Left colon (tissue), 2 donors: ENCODE data around the gene MARCHF7. TPM values are rescaled to one million over a fixed set of nuclear protein-coding genes. Genes with fewer than 3 reads are reported as not detected.
"Not testable (repeated sequence)": the region's sequence is repeated elsewhere in the genome, so short reads cannot be mapped to it uniquely, and the experiment has no call there.

Experiments used
- ATAC-seq: fragments of 200-7000 bp; cut with Tn5 transposase; one replicate; pipeline ENCODE4 v1.9.1; 2020; ENCODE audit warnings: mild to moderate bottlenecking, moderate library complexity
- DNase-seq, 2 donors: peaks; one replicate each; pipeline ENCODE4 v3.0.0-alpha.2; 2020
- intact Hi-C, 2 donors: fragments of 100-400 bp; cut with DNase I in 1 of 2; cut with micrococcal nuclease in 1 of 2; formaldehyde crosslinking; loops; one replicate each; pipeline versions ENCODE4 v1.11.2 to v1.14.0; 2022; cut with DNase I, micrococcal nuclease
- total RNA-seq, 2 donors: library from RNA; stranded (reverse); fragmentation: NEBNext Ultra II Directional; extraction: Animal tissue kit (Norgen Biotek cat#: 25700); gene quantifications; one replicate each; pipeline ENCODE4 v1.2.1, GENCODE V29; 2021
- donor health status: DM: no; HTN: no; CAD: no.
- donor health status: DM: yes; HTN: yes; CAD: no.

Gene MARCHF7
- total RNA-seq, 2 donors from 2014 or later, result 56.5 to 73.3 TPM

- intact Hi-C loops, result loop anchor here in 1 of 2 donors (5.0 kb wide), 1 partner anchor 102 kb away; no protein-coding TSS in a partner anchor
- no peak for ATAC-seq
- no peak for DNase-seq
Observed at GRCh38 chr2:159714247-159714930, 2.1 kb downstream of the MARCHF7 start.

- intact Hi-C loops, result no loop called here
- DNase-seq, result no peak
- no peak for ATAC-seq
Observed at GRCh38 chr2:159715451-159715850, 3.1 kb downstream of the MARCHF7 start.

- intact Hi-C loops, DNase-seq: not testable (repeated sequence)
Observed at GRCh38 chr2:159716409-159716808, 4.1 kb downstream of the MARCHF7 start.

GRCh38 chr2:159716857-159717256, 4.6 kb downstream of the MARCHF7 start:
- DNase-seq (no peak), ATAC-seq (no peak)
- intact Hi-C loops, result no loop called here

More at GRCh38 chr2:159716409-159716808, 4.1 kb downstream of the MARCHF7 start:
- ATAC-seq, result not testable (repeated sequence)

- intact Hi-C loops, result no loop called here
- DNase-seq, result no peak
- ATAC-seq, result no peak
Observed at GRCh38 chr2:159720676-159721075, 8.4 kb downstream of the MARCHF7 start.

- DNase-seq, result no peak
- ATAC-seq, result no peak
- intact Hi-C loops, result no loop called here
Observed at GRCh38 chr2:159722580-159722979, 10.3 kb downstream of the MARCHF7 start.

GRCh38 chr2:159724795-159725572, 12.7 kb downstream of the MARCHF7 start:
- DNase-seq, intact Hi-C loops, ATAC-seq: not testable (repeated sequence)

GRCh38 chr2:159725713-159726112, 13.4 kb downstream of the MARCHF7 start:
- intact Hi-C loops, result no loop called here
- DNase-seq (no peak), ATAC-seq (no peak)

GRCh38 chr2:159728629-159729028, 16.3 kb downstream of the MARCHF7 start:
- DNase-seq (no peak), ATAC-seq (no peak)
- intact Hi-C loops, result no loop called here

GRCh38 chr2:159735648-159736047, 23.3 kb downstream of the MARCHF7 start:
- intact Hi-C loops, result no loop called here
- ATAC-seq (no peak), DNase-seq (no peak)

- no peak for ATAC-seq
- intact Hi-C loops, result no loop called here
- DNase-seq, result no peak
Observed at GRCh38 chr2:159736048-159736447, 23.7 kb downstream of the MARCHF7 start.

GRCh38 chr2:159737292-159737916, 25.1 kb downstream of the MARCHF7 start:
- no peak for ATAC-seq
- intact Hi-C loops, result no loop called here
- DNase-seq, result no peak

- DNase-seq (no peak), ATAC-seq (no peak)
- intact Hi-C loops, result no loop called here
Observed at GRCh38 chr2:159737917-159738296, 25.6 kb downstream of the MARCHF7 start.

GRCh38 chr2:159738509-159739390, 26.4 kb downstream of the MARCHF7 start:
- intact Hi-C loops, result no loop called here
- no peak for DNase-seq
- ATAC-seq, result peak; percentile 24

- ATAC-seq (no peak), DNase-seq (no peak)
- intact Hi-C loops, result no loop called here
Observed at GRCh38 chr2:159742846-159743245, 30.5 kb downstream of the MARCHF7 start.

GRCh38 chr2:159744363-159744762, 32.1 kb downstream of the MARCHF7 start:
- DNase-seq, result no peak
- ATAC-seq, result no peak
- intact Hi-C loops, result no loop called here

GRCh38 chr2:159745237-159745636, 32.9 kb downstream of the MARCHF7 start:
- DNase-seq, intact Hi-C loops, ATAC-seq: not testable (repeated sequence)

GRCh38 chr2:159748089-159748488, 35.8 kb downstream of the MARCHF7 start:
- intact Hi-C loops, result no loop called here
- DNase-seq (no peak), ATAC-seq (no peak)

GRCh38 chr2:159750873-159751272, 38.6 kb downstream of the MARCHF7 start:
- no peak for ATAC-seq
- intact Hi-C loops, result no loop called here
- DNase-seq, result no peak
